ENCODE results near the gene DDX5.

The DDX5 gene

GRCh38 chr17:64536913-64537312 lies 30.8 kb upstream of the DDX5 start (continued):
- TF ChIP-seq ZNF580 (tag by site-specific recombination; IDR thresholded peaks at IDR 0.05): no peak
- TF ChIP-seq MZF1 (tag by site-specific recombination; IDR thresholded peaks at IDR 0.05; ENCODE audit: borderline replicate concordance): no peak
- no peak for TF ChIP-seq GLI2 (tag by site-specific recombination; IDR thresholded peaks at IDR 0.05; ENCODE audit: borderline replicate concordance, low read depth)
- no peak for TF ChIP-seq SALL2 (tag by site-specific recombination; IDR thresholded peaks at IDR 0.05; ENCODE audit: borderline replicate concordance)
- TF ChIP-seq AEBP2 (tag by site-specific recombination; IDR thresholded peaks at IDR 0.05; ENCODE audit: borderline replicate concordance): no peak
- no peak for TF ChIP-seq ZNF585B (tag by site-specific recombination; IDR thresholded peaks at IDR 0.05)
- no peak for TF ChIP-seq ZNF148 (tag by site-specific recombination; IDR thresholded peaks at IDR 0.05; ENCODE audit: borderline replicate concordance)

- H3K4me3 ChIP-seq (ENCODE audit: low read depth, low read length): no peak overlapping the region
- H3K4me1 ChIP-seq (ENCODE audit: control insufficient read depth, insufficient read depth, low read length): no peaks in the 10 kb centered on the region
- no peak for TF ChIP-seq GLIS2 (tag by site-specific recombination; IDR thresholded peaks at IDR 0.05)
- TF ChIP-seq ZNF837 (tag by site-specific recombination; IDR thresholded peaks at IDR 0.05): no peak
- TF ChIP-seq HIC1 (tag by site-specific recombination; IDR thresholded peaks at IDR 0.05): no peak
- no peak for TF ChIP-seq ZNF585B (tag by site-specific recombination; IDR thresholded peaks at IDR 0.05)
- no peak for TF ChIP-seq BCL6B (tag by site-specific recombination; IDR thresholded peaks at IDR 0.05)
- no peak for TF ChIP-seq ZNF292 (tag by site-specific recombination; IDR thresholded peaks at IDR 0.05; ENCODE audit: borderline replicate concordance, low read depth)
- no peak for TF ChIP-seq TRIM28 (IDR thresholded peaks at IDR 0.05; ENCODE audit: borderline replicate concordance, low read length)
- no peak for TF ChIP-seq ZNF280D (tag by site-specific recombination; IDR thresholded peaks at IDR 0.05)
- no peak for TF ChIP-seq ZNF214 (tag by site-specific recombination; IDR thresholded peaks at IDR 0.05; ENCODE audit: borderline replicate concordance)
- no peak for TF ChIP-seq REST (tag by site-specific recombination; IDR thresholded peaks at IDR 0.05)
- TF ChIP-seq ZNF426 (tag by site-specific recombination; IDR thresholded peaks at IDR 0.05): no peak
- no peak for TF ChIP-seq ZBTB20 (tag by site-specific recombination; IDR thresholded peaks at IDR 0.05)
- no peak for TF ChIP-seq ZNF169 (tag by site-specific recombination; IDR thresholded peaks at IDR 0.05)
- no peak for TF ChIP-seq ZNF549 (tag by site-specific recombination; IDR thresholded peaks at IDR 0.05)
- H3K36me3 ChIP-seq (ENCODE audit: control insufficient read depth in 2 of 2, insufficient read depth in 1 of 2, low read length in 2 of 2): peaks cover 57 to 97% of the 10 kb centered on the region in 2 experiments
- ChIA-PET POLR2A (interaction anchor here (2.9 kb wide), 1 partner anchor 30 kb away, joined by 14 read pairs; the partner anchor contains the start of gene DDX5), CTCF (interaction anchor here (1.9 to 2.5 kb wide), 2 partner anchors 113 to 116 kb away, joined by 6 read pairs; no protein-coding TSS in a partner anchor)
- H3K27ac ChIP-seq (ENCODE audit: extremely low read depth, low read depth, low read length): no peak overlapping the region
- H3K9me3 ChIP-seq (ENCODE audit: control insufficient read depth, insufficient read depth, low read depth, low read length): no peaks in the 10 kb centered on the region
Observed at GRCh38 chr17:64535357-64535756, 29.3 kb upstream of the DDX5 start.
